Heart left ventricle (tissue), 13 donors: Measurements from ENCODE around the gene SNTB2.

Experiments used
- CTCF ChIP-seq, 12 donors: fragments of 200-600 bp; sonication (generic) in 4 of 12; IDR thresholded peaks; one replicate each; pipeline versions ENCODE4 v1.5.0 to v1.8.0; 2018 to 2022; ENCODE audit warnings: antibody characterized with exemption in 12 of 12, mild to moderate bottlenecking in 5 of 12
- POLR2A ChIP-seq, 2 donors: fragments of 450-650 bp; IDR thresholded peaks; one replicate each; pipeline ENCODE4 v1.6.1; 2017; ENCODE audit warnings: antibody characterized with exemption in 2 of 2, mild to moderate bottlenecking in 2 of 2, moderate library complexity in 2 of 2
- donor health status: ischemic (EF 13 %, LVEDD 7.1; RV severe dilation, severe dysfunction).
- donor health status: DM: no; HTN: yes; CAD: no.
- donor health status: DM: no; HTN: no; CAD: no.
- donor health status: ischemic (EF 25% LVEDD 6.9; RV normal size, moderate dysfunction).
- donor health status: ischemic (EF 25% LVEDD 5.7; RV mildly dilated, moderate dysfunction).
- donor health status: ischemic (EF 35%, LVEDD 5.7; RV mildly dilated, moderate dysfunction).
- donor health status: nonischemic (EF 11% LVEDD 7.7; RV severe dilation, severe dysfunction).
- donor health status: DM: yes; HTN: yes; CAD: no.
- donor health status: PGD.
- donor health status: ischemic (EF 29% LVEDD 5.4; RV normal size, mild dysfunction).
- donor health status: nonischemic (EF 23%, LVEDD 6.1; RV moderate dilation, normal function).

DNA sequence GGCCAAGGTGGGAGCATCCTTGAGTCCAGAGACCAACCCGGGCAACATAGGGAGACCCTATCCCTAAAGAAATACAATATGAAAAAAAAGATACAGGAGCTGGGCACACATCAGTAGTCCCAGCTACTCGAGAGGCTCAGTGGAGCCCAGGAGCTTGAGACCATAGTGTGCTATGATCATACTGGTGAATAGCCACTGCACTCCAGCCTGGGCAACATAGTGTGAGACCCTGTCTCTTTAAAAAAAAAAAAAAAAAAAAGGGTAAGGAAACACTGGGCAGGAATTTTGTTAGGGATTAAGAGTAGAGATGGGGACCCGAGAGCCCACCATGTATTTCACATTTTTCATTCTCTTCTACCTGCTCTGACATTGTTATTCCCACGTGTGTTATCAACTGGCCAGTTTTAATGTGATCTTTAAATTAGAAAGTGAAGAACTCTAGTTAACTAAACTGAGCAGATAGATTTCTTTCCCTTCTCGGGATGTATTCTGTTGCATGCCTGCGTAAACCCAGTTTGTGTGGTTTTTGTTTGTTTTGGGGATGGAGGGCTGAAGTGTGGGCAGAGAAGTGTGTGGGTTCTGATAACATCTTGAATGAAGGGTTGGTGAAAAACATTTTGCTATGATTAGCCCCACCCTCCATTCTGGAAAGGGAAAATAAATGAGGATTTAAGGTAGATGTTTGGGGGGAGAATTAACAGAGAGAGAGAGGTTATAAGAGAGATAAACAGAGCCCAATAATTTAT is 17.2 kb upstream of the SNTB2 start:
- TF ChIP-seq POLR2A (IDR thresholded peaks at IDR 0.05) (no peak), CTCF (IDR thresholded peaks at IDR 0.05) (no peak)
